GM18873 (cell line): Measurements from ENCODE around the gene RAB3B.
"Not testable (repeated sequence)": the region's sequence is repeated elsewhere in the genome, so short reads cannot be mapped to it uniquely, and the experiment has no call there.

Experiments
- ATAC-seq: cut with Tn5 transposase; IDR thresholded peaks from one replicate; pipeline ENCODE4 v1.9.1; 2021; ENCODE audit warnings: mild to moderate bottlenecking, moderate library complexity, moderate number of reproducible peaks; ENCODE audit not compliant: unreplicated experiment, low FRiP score

The RAB3B gene

DNA sequence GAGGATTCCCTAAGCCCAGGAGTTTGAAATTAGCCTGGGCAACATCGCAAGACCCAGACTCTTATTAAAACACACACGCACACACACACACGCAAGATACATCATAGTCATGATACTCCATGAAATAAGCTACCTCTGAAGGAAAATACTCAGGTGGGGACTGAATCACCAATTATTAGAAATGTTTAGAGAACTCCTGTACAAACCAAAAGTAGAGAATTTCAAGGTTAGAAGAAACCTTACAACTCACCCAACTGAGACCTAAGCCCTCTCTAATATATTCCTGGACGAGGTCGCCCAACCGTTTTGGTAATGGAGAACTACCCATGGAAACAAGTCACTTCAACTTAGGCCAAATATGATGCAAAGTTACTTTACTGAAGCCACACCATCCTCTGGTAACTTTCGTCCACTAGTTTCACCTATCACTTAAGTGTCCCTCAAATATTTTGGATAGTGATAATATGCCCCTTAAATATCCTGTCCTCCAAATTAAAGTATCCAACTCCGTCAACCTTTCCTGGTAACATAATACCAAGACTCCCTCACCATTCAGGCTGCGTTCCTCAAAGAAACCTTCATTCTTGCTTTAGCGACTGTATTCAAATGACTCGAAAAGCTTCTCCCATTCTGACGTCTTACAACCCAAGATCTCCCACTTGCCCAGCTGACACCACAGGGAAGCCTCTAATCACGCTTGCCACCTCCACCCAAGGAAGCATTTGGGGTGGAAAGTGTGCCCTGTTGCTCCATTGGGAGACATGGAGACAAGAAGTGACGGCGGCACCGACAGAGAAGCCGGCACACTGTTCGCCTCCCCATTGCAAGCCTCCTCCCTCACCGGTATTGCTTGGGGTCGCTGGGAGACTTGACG, 112.8 kb downstream of the RAB3B start:
- ATAC-seq = no peak

DNA sequence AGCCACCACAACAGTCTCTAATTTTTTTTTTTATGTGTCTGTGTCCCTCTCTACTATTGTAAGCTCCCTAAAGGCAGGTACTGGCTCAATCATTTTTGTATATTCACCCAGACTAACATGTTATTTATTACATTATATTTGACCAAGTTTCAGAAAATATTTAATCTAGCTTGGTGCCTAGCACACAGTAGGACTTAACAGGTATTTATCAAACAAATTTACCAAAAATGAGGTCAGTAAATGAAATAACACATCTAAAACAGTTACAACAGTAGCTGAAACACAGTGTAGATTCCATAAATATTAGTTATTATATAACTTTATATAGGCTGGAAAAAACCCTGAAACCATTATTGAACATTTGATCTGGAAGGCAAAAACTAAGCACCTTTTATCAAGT, 114.7 kb downstream of the RAB3B start:
- no peak for ATAC-seq

DNA sequence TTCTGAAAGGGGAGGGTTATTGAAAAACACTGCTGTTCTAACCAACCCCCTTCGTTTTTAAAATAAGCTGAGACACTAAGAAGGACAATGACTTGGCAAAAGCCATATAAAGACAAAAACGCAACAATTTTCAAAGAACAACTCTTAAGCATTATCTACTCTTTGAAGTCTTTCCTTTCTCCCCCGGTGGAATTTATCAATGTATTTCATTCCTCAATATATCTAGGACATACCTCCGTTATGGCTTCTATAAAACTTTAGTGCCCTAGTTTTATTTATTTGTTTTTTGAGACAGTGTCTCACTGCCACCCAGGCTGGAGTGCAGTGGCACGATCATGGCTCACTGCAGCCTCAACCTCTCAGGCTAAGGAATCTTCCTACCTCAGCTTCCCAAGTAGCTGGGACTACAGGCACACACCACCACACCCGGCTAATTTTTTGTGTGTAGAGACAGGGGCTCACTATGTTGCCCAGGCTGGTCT, 115.2 kb downstream of the RAB3B start:
- ATAC-seq = no peak

DNA sequence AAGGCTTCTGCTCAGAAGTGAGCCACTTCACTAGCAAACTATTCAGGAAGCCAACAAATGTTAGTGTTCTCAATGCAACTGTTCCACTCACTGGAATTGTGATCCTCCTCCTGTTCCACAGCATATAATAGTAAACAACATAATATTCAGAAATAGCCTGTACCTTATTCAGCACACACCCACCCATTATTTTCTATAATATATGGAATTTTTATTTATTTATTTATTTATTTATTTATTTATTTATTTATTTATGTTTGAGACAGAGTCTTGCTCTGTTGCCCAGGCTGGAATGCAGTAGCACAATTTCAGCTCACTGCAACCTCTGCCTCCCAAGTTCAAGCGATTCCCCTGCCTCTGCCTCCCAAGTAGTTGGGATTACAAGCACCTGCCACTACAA, 117.2 kb downstream of the RAB3B start:
- ATAC-seq = not testable (repeated sequence)

DNA sequence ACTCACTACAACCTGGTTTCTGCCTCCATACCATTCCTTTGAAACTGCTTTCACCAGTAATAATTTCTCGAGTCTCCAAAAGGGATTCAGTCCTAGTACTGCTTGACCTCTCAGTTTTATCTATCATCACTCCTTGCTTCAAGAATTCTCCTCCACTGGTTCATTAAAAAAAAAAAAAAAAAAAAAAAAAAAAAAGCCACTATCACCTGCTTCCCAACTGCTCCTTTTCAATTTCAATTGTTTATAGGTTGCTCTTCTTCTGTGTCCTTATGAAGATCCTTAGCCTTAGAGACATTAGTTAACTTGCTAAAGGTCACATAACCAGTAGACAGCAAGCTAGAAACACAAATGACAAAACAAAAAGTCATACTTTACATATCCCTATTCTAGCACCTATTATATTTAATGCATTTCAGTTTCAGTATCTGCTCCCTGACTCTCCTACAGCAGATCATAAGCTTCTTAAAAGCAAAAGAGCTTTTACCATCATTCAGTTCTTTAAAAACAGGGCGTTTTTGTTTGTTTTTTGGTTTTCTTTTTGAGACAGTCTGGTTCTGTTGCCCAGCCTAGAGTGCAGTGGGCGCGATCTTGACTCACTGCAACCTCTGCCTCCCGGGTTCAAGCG, 119.0 kb downstream of the RAB3B start:
- no peak for ATAC-seq

DNA sequence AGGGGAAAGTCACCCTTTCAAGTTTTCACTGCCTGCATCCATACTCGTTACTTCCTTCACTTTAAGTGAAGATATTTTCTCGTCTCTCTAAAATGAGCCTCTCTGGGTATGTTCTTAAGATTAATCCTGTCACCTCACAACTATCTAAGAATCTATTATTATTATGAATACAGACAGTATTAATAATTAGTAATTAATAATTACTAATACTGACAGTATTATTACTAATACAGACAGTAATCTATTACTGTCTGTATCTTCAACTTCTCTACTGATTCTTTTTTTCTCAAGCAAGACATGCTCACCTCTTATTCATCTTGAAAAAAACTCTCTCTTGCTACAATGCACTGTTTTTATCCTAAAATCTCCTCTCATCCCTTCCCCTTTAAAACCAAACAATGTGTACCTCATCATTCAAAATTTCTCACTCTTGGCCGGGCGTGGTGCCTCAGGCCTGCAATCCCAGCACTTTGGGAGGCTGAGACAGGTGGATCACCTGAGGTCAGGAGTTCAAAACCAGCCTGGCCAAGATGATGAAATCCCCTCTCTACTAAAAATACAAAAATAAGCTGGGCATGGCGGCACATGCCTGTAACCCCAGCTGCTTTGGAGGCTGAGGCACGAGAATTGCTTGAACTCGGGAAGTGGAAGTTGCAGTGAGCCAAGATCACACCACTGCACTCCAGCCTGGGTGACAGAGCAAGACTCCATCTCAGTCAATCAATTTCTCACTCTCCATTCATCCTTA, 119.7 kb downstream of the RAB3B start:
- no peak for ATAC-seq

DNA sequence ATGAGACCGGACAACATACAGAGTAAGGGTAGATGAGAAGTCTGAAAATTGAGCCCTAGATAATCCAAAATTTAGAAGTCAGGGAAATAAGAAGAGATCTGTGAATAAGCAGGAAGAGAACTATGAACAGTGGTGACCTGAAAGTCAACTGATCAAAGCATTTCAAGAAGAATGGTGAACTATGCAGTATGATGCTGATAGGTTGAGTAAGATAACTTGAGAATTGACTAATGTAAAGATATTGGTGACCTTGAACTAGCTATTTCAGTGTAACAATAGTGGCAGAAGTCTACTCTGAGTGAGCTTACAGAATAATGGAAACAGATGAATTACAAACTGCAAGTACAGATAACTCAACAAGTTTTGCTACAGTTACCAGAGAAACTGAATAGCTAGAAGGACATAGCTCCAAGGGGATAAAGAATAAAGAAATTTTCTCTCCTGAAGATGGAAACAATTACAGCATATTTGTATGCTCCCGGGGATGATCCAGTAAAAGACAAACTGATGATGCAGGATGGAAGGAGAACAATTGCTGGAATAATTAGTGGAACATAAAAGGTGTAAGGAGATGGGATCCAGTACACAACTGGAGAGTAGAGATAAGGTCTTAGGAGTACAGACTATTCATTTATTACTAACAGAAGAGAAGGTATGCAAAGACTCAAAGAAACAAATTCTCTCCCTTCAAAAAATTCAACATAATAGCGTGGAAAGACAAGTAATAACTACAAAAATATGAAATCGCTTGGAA, 122.8 kb downstream of the RAB3B start:
- ATAC-seq = no peak

DNA sequence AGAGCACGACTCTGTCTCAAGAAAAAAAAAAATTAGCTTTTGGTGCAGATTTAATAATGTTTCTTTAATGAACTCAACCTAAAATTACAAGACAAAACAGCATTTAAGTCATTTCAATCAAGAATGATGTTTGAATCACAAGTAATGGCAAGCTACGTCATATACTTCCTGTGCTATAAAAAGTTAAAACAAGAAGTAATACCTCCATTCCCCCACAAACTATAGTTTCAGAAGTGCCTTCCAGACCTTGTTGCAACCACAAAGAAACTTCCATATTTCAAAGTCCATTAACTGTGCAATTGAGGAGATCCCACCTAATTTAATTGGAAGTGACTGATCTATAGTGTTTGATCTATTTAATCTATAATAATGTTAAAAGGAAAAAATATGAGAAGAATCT, 127.1 kb downstream of the RAB3B start:
- ATAC-seq = no peak

DNA sequence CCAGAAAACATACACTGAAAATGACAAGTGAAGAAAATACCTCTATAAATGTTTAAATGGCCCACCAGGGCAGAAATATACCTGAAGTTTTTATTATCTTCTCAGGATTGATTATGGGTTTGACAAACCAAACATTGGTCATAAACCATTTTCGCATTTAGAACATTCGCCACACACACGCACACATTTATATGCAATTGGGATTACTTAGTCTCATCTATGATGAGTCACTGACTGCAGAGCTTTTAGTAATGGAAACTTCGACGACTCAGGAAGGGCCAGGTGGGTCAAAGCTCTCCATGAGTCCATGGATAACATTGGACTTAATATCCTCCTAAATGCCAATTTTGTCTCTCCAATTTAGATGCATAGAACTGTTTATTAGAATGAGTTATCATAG, 128.8 kb downstream of the RAB3B start:
- no peak for ATAC-seq

DNA sequence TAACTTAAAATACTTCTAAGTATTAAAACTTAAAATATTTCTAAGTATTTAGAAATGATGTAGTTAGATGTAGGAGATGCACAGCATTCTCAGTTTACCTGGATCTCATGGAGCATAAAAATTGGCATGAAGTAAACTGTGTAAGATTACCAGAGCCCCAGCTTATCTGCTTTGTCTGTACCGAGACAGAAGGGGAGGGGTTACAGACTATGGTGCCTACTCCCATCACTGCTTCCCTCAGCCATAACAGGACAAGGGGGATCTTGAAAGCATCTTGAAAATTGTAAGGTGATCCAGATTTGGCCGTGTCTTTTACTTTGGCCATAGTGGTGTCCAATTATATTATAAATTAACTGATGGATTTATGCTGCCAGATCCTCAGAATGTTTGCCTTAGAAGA, 130.8 kb downstream of the RAB3B start:
- no peak for ATAC-seq

DNA sequence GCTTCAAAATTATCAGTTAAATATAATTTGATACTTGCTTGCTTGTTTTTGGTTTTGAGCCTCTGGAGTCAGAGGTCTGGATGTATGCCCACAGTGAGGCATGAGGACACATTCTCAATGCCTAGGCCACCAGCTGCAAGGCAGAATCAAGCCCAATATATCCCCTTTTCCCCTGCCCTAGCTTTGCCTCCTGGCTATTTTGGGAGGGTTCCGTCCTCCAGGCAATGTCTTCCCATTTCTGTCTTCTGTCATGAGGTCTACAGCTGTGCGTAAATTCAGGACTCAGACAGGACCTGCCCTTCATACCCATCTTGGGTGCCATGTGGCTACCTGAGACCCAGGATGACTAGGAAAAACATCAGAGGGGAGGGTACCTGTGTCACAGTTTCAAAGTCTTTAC, 131.2 kb downstream of the RAB3B start:
- no peak for ATAC-seq

DNA sequence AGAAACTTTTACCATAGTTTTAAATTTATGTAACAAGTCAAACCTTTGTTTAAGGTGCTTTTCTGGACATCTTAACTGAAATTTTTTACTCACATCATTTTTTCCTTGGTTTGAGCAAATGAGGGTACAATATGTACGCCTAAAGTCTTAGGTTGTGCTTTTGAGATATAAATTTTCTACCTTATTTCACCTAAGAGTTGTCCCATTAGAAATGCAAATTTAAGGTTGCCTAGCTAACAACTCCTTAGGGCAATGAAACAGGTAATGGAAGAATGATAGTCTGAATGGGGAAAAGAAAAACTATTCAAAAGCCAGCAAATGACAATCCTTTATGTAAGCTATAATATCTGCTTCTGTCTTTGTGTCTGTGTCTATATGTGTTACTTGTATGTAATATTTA, 131.6 kb downstream of the RAB3B start:
- ATAC-seq = no peak
